Stimulated activated CD8-positive, alpha-beta memory T cell treated with anti-CD3 and anti-CD28 coated beads, Interleukin-7, amount 100 ng/mL, for 24 hours (primary cell): ENCODE data around the gene MLST8.

Source experiments
- DNase-seq: peaks from one replicate; pipeline ENCODE4 v3.0.0-alpha.2; 2020; ENCODE audit warnings: low read depth

The MLST8 gene

GRCh38 chr16:2173366-2173765 lies 31.9 kb upstream of the MLST8 start:
- DNase-seq: no peak

GRCh38 chr16:2173916-2174315 lies 31.3 kb upstream of the MLST8 start:
- no peak for DNase-seq

DNA sequence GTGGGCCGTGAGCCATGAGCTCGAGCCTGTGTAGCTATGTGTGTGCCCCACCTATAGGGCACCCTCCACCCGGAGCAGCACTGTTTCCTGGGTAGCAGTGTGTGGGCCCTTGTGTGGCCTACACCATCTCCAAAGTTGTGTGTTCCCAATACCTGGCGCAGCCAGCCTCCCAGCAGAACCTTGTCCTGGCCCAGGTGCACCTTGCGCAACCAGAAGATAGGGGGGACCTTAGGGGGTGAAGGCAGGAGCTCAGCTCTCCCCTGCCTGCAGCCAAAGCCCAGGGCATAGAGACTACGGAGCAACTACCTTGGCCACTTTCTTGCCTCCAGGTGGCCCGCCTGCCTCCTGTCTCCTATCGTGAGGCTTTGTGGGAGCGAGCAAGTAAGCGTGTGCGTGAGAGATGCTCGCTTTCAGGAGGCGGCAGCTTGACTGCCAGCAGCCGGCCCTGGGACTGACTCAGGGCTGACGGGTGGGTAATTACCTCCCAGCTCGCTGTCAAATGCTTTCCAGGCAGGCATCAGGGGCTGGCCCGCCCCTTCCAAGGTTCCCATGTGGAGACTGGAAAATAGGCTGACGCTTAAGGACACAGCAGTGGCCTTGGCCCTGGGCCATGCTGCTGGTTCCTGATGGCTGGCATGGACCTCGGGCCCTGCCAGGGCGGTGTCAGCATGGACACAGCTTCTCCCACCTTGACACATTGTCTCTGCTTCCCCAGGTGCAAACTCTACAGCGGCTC lies 30.7 kb upstream of the MLST8 start:
- no peak for DNase-seq

DNA sequence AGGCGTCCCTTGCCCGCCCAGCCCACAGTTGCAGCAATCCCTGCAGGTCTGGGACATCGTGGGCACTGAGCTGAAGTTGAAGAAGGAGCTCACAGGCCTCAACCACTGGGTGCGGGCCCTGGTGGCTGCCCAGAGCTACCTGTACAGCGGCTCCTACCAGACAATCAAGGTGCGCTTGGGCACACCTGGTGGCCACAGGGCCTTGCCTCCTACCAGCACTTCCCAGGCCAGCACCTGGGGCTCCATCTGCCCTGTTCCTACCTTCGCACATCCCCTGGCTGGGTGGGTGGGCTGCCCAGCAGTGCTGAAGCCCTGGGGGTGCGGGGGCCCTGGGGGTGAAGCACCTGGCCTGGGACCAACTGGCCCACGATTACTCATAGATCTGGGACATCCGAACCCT lies 29.8 kb upstream of the MLST8 start:
- no peak for DNase-seq

GRCh38 chr16:2176047-2176446 lies 29.2 kb upstream of the MLST8 start:
- DNase-seq: no peak

- DNase-seq: no peak
These were observed 28.2 kb upstream of the MLST8 start for GRCh38 chr16:2177101-2177500.

GRCh38 chr16:2177561-2177960 lies 27.7 kb upstream of the MLST8 start:
- DNase-seq: no peak

- DNase-seq: no peak
These were observed 26.7 kb upstream of the MLST8 start for GRCh38 chr16:2178321-2179106.

GRCh38 chr16:2179107-2179501 lies 26.1 kb upstream of the MLST8 start:
- DNase-seq: no peak

DNA sequence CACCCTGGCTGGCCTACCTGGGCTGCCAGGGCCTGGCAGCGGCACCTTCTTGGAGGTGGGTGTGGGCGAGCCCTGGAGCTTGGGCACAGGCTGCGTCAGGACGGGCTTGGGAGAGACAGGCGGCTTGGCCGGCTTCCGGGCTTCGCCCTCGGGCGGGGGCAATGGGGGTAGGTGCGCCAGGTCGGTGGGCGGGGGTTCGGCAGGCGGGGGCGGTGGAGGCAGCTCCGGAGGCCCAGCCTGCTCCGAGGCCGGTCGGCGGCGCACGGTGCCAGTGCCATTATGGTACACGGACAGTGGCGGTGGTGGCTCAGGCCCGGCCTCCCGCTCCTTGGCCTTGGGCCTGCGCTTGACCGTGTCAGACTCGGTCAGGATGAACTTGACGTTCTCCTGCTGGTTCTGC lies 25.7 kb upstream of the MLST8 start:
- DNase-seq: no peak

- no peak for DNase-seq
These were observed 24.8 kb upstream of the MLST8 start for GRCh38 chr16:2180461-2180860.

DNA sequence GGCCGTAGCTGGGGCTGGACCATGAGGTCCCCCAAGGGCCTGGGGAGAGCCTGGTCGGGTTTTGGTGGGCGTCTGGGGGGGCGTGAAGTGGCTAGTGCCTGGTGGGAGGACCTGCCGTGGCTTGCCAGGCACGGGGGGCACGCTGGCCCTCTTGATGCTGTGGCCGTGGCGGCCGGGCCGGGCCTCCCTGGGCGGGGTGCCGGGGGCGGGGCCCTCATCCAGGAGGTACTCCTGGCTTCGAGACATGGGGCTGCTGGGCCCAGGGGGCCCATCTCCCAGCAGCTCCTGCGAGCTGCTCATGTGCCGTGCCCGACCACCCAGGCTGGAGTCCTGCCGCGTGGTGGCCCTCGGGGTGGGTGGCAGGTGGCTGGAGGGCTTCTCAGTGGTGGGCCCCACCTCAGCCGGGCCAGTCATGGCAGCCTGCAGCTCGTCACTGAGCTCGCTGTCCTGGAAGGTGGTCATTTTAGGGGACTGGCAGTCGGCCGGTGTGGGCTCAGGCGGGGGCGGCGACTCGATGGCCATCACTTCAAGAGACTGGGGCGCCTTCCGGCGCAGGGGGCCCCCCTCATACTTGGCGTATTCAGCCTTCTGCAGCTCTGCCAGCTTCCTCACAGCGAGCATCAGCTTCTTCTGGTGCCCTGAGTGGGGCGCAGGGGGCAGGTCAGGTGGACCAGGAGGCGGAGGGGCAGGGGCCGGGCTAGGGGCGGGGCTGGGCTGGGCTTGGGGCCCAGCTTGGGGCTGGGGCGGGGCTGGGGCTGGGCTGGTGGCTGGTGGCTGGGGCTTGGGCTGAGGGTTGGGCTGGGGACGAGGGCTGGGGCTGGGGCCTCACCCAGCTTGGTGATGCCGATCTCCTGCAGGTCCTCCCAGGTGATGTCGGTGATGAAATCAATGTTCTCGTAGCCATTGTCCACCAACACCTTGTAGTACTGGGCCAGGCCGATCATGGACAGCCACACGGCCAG lies 24.0 kb upstream of the MLST8 start:
- no peak for DNase-seq

GRCh38 chr16:2181952-2182351 lies 23.3 kb upstream of the MLST8 start:
- no peak for DNase-seq

GRCh38 chr16:2183671-2184070 lies 21.6 kb upstream of the MLST8 start:
- no peak for DNase-seq

- DNase-seq: no peak
These were observed 20.9 kb upstream of the MLST8 start for GRCh38 chr16:2184346-2184745.

DNA sequence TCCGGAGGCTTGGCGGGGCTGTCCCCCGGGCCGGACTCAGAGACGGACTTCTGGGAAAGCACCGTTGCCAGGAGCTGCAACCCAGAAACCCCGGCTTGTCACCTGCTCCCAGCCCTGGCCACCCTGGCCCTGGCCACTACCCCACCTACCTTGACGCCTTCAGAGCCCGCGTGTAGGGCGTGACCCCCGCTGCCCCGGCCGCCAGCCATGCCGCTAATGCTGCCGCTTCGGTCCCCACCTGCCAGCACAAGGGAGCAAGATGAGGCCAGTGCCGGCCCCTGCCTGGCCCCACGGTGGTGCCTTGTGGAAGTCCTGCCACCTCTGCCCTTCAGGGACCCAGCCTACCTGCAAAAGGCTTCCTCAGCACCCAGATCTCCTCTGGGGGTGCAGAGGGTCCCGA lies 20.3 kb upstream of the MLST8 start:
- DNase-seq: no peak

GRCh38 chr16:2186064-2186463 lies 19.2 kb upstream of the MLST8 start:
- no peak for DNase-seq

- no peak for DNase-seq
These were observed 18.7 kb upstream of the MLST8 start for GRCh38 chr16:2186505-2186904.

DNA sequence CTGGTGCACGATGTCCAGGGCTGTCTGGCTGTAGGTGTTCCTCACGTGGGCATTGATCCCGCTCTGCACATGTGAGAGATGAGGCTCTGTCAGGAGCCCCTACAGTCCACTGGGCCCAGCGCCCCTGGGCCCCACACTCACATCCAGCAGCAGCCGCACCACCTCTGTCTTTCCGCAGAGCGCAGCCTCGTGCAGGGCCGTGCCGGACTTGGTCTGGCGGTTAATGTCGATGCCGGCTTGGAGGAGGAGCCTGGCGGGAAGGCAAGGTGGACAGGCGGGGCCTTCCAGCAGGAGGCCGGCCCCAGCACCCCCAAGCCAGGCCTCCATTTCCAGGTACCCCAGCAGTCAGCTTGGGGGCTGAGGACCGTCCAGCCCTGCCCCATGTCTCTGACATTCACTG lies 18.0 kb upstream of the MLST8 start:
- DNase-seq: no peak

- no peak for DNase-seq
These were observed 16.9 kb upstream of the MLST8 start for GRCh38 chr16:2188395-2188794.

DNA sequence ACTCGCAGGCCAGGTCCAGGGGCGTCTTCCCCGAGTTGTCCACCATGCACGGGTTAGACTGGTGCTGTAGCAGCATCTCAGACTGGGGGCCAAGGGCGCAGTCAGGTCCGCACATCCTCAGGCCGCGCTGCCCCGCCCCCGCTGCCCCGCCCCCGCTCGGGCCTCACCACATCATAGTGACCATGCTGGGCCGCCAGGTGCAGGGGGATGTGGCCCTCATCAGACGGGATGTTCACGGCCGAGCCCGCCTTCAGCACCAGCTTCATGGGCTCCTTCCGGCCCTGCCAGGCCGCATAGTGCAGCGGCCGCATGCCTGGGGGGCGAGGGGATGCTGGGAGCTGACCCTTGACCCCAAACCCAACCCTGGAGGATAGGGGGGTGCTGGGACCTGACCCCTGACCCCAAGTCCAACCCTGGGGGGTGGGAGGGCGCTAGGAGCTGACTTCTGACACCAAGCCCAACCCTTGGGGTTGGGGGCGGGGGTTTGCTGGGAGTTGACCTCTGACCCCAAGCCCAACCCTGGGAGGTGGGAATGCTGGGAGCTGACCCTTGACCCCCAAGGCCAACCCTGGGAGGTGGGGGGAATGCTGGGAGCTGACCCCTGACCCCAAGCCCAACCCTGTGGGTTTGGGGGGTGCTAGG lies 15.9 kb upstream of the MLST8 start:
- no peak for DNase-seq
